ENCODE results near the gene CCDC39. TPM values are rescaled to one million over a fixed set of nuclear protein-coding genes. Genes with fewer than 3 reads are reported as not detected.

CCDC39 gene
- total and polyA plus RNA-seq, 9 of the 15 experiments (the other 6 are each of a cell fraction or from before 2014, with no cell fraction given), result not detected

DNA sequence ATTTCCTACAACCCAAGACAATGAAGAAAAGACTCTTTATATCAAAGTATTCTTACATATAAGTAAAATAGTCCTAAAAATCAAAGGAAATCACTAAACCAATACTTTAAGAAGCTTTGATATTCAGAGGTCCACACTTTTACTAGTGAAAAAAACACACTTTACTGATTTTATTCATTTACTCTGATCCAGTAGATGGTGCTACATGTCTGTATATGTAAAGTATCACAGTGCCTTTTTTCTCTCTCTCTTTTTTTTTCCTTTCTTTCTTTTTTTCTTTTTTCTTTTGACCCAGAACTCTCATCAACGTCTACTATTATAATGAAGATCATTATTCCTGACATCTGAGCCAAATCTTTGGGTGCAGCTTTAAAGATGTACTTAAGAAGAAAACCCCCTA, 10.8 kb upstream of the CCDC39 start:
- no peak overlapping the region for H3K4me3 ChIP-seq
- DNase-seq (ENCODE audit: extremely low read depth in 1 of 4, low spot score in 3 of 4) (no peak), FAIRE-seq (no peak), ATAC-seq (no peak)
- BruUV-seq (replicated peaks), result no TSS peak
- POLR2A ChIA-PET, result no interaction called here
- in situ Hi-C loops (cut with MboI), result no loop called here
- TF ChIP-seq TCF7L2 (IDR thresholded peaks at IDR 0.05; ENCODE audit: low read depth, low read length) (no peak), RAD21 (CRISPR knock-in tag; conservative IDR thresholded peaks at IDR 0.05 in 1 of 2, IDR thresholded peaks at IDR 0.05 in 1 of 2) (0 out of 4 replicates have a peak, but pooled peaks of 1 of the 2 experiments have one; percentile 13), E2F5 (CRISPR knock-in tag; IDR thresholded peaks at IDR 0.05) (no peak), TCFL5 (CRISPR knock-in tag; conservative IDR thresholded peaks at IDR 0.05) (no peak), ZKSCAN8 (CRISPR knock-in tag; IDR thresholded peaks at IDR 0.05) (no peak), HNRNPUL1 (IDR thresholded peaks at IDR 0.05; ENCODE audit: low read length) (no peak), EP300 (IDR thresholded peaks at IDR 0.05; ENCODE audit: low read length) (no peak), NR4A1 (CRISPR knock-in tag; IDR thresholded peaks at IDR 0.05) (no peak), NR4A1 (tag; IDR thresholded peaks at IDR 0.05) (no peak)
- no peak overlapping the region for H2AFZ ChIP-seq (ENCODE audit: low read depth, low read length)
- WGBS (ENCODE audit: insufficient coverage, low coverage, missing lambda C conversion rate), result 0% methylated on average over 1 of the region's 1 CpG
- no peak overlapping the region for H3K9ac ChIP-seq (ENCODE audit: insufficient read depth in 1 of 2, low read depth in 2 of 2, low read length in 2 of 2)
- H3K4me1 ChIP-seq (replicated peaks in 1 of 2; ENCODE audit: control insufficient read depth in 2 of 2, insufficient read depth in 2 of 2, low read length in 2 of 2), result no peaks in the 10 kb centered on the region
- CTCF ChIA-PET (ENCODE audit: low intra/inter-chr PET ratio), result no interaction called here
- no peak overlapping the region for H3K27ac ChIP-seq (ENCODE audit: extremely low read depth, low read depth, low read length)
- no peaks in the 10 kb centered on the region for H3K36me3 ChIP-seq (ENCODE audit: control insufficient read depth, insufficient read depth, low read length)
- H3K27me3 ChIP-seq (ENCODE audit: control insufficient read depth in 2 of 2, insufficient read depth in 2 of 2, low read length in 2 of 2), result no peaks in the 10 kb centered on the region
- no peaks in the 10 kb centered on the region for H4K20me1 ChIP-seq (replicated peaks; ENCODE audit: control insufficient read depth, insufficient read depth, low read length)
- no peaks in the 10 kb centered on the region for H3K79me2 ChIP-seq (ENCODE audit: control insufficient read depth, insufficient read depth, low read length)
- no peaks in the 10 kb centered on the region for H3K9me1 ChIP-seq (ENCODE audit: control insufficient read depth, insufficient read depth, low read length)
- H3K9me3 ChIP-seq (replicated peaks; ENCODE audit: control insufficient read depth, insufficient read depth, low read depth, low read length), result no peaks in the 10 kb centered on the region
- no peak overlapping the region for H3K4me2 ChIP-seq (ENCODE audit: insufficient read depth, low read length)
- intact Hi-C loops (cut with micrococcal nuclease), result no loop called here

Data from K562 (cell line).